ENCODE measurements around the gene PSG3.
"Not testable (repeated sequence)": the region's sequence is repeated elsewhere in the genome, so short reads cannot be mapped to it uniquely, and the experiment has no call there.

Gene PSG3

GRCh38 chr19:42710986-42711385 lies 29.3 kb downstream of the PSG3 start:
- not testable (repeated sequence) for DNase-seq (ENCODE audit: low read depth); H3K4me3 ChIP-seq (ENCODE audit: low read depth, low read length)

GRCh38 chr19:42697884-42698283 lies 42.4 kb downstream of the PSG3 start:
- DNase-seq (ENCODE audit: low read depth), result no peak
- H3K4me3 ChIP-seq (ENCODE audit: low read depth, low read length), result no peak overlapping the region

- no peak overlapping the region for H3K4me3 ChIP-seq (ENCODE audit: low read depth, low read length)
- no peak for DNase-seq (ENCODE audit: low read depth)
These were observed 44.3 kb downstream of the PSG3 start for GRCh38 chr19:42695811-42696503.

- no peak for DNase-seq (ENCODE audit: low read depth)
These were observed 46.4 kb downstream of the PSG3 start for GRCh38 chr19:42693760-42694350.

GRCh38 chr19:42683917-42684513 lies 56.3 kb downstream of the PSG3 start:
- DNase-seq (ENCODE audit: low read depth), result no peak
- H3K4me3 ChIP-seq (ENCODE audit: low read depth, low read length), result no peak overlapping the region

More at GRCh38 chr19:42693760-42694350, 46.4 kb downstream of the PSG3 start:
- H3K4me3 ChIP-seq (ENCODE audit: low read depth, low read length), result no peak overlapping the region

- not testable (repeated sequence) for DNase-seq (ENCODE audit: low read depth); H3K4me3 ChIP-seq (ENCODE audit: low read depth, low read length)
These were observed 64.0 kb downstream of the PSG3 start for GRCh38 chr19:42676326-42676725.

- not testable (repeated sequence) for DNase-seq (ENCODE audit: low read depth); H3K4me3 ChIP-seq (ENCODE audit: low read depth, low read length)
These were observed 65.7 kb downstream of the PSG3 start for GRCh38 chr19:42674549-42674948.
